NCI-H2107 (cell line): ENCODE measurements around the gene STX7.

Experiments
- DNase-seq: peaks from one replicate; lab custom pipeline; 2025; lab: John Stamatoyannopoulos, UW

STX7 gene

GRCh38 chr6:132506869-132507808, 5.8 kb downstream of the STX7 start:
- DNase-seq, result no peak

- no peak for DNase-seq
Measured at GRCh38 chr6:132506461-132506860, 6.5 kb downstream of the STX7 start.

- no peak for DNase-seq
Measured at GRCh38 chr6:132505158-132505557, 7.8 kb downstream of the STX7 start.

- no peak for DNase-seq
Measured at GRCh38 chr6:132504757-132505156, 8.2 kb downstream of the STX7 start.

GRCh38 chr6:132499757-132500156, 13.2 kb downstream of the STX7 start:
- no peak for DNase-seq

- no peak for DNase-seq
Measured at GRCh38 chr6:132498638-132499037, 14.3 kb downstream of the STX7 start.

GRCh38 chr6:132496519-132497180, 16.3 kb downstream of the STX7 start:
- DNase-seq, result no peak

- DNase-seq, result no peak
Measured at GRCh38 chr6:132495604-132496079, 17.3 kb downstream of the STX7 start.

- no peak for DNase-seq
Measured at GRCh38 chr6:132494954-132495353, 18.0 kb downstream of the STX7 start.

GRCh38 chr6:132491881-132492280, 21.0 kb downstream of the STX7 start:
- DNase-seq, result no peak

- DNase-seq, result no peak
Measured at GRCh38 chr6:132491303-132491702, 21.6 kb downstream of the STX7 start.

- no peak for DNase-seq
Measured at GRCh38 chr6:132490478-132491204, 22.3 kb downstream of the STX7 start.

- no peak for DNase-seq
Measured at GRCh38 chr6:132490024-132490423, 22.9 kb downstream of the STX7 start.

GRCh38 chr6:132489376-132489775, 23.5 kb downstream of the STX7 start:
- DNase-seq, result no peak

GRCh38 chr6:132487762-132488161, 25.2 kb downstream of the STX7 start:
- no peak for DNase-seq

- DNase-seq, result no peak
Measured at GRCh38 chr6:132484680-132485018, 28.3 kb downstream of the STX7 start.

GRCh38 chr6:132483779-132484679, 28.9 kb downstream of the STX7 start:
- DNase-seq, result peak; percentile 28

GRCh38 chr6:132482581-132482980, 30.3 kb downstream of the STX7 start:
- DNase-seq, result no peak

- DNase-seq, result no peak
Measured at GRCh38 chr6:132481189-132481588, 31.7 kb downstream of the STX7 start.

GRCh38 chr6:132479131-132479530, 33.8 kb downstream of the STX7 start:
- DNase-seq, result no peak

- DNase-seq, result no peak
Measured at GRCh38 chr6:132478674-132479073, 34.2 kb downstream of the STX7 start.

GRCh38 chr6:132478266-132478665, 34.6 kb downstream of the STX7 start:
- no peak for DNase-seq
